H9 (cell line): ENCODE measurements around the gene STAB1. TPM values are rescaled to one million over a fixed set of nuclear protein-coding genes. Genes with fewer than 3 reads are reported as not detected.

Experiments
- DNase-seq: peaks from one replicate; pipeline ENCODE4 v3.0.0-alpha.2; 2017
- H2AFZ ChIP-seq: one replicate; pipeline ENCODE4 v1.6.1; 2013; ENCODE audit warnings: mild to moderate bottlenecking, low read length, control low read depth, moderate library complexity
- H2AK5ac ChIP-seq: 2 replicates; pipeline ENCODE4 v1.6.1; 2013; ENCODE audit warnings: low read length, control low read depth, mixed read lengths; ENCODE audit not compliant: insufficient read length
- H2BK120ac ChIP-seq: one replicate; pipeline ENCODE4 v1.6.1; 2013; ENCODE audit warnings: low read depth, mild to moderate bottlenecking, low read length, control low read depth, inconsistent platforms; ENCODE audit not compliant: poor library complexity, severe bottlenecking
- H2BK12ac ChIP-seq: 2 replicates; pipeline ENCODE4 v1.6.1; 2013; ENCODE audit warnings: low read length, control low read depth, mixed read lengths, low read depth; ENCODE audit not compliant: insufficient read length
- H2BK15ac ChIP-seq: 2 replicates; pipeline ENCODE4 v1.6.1; 2013; ENCODE audit warnings: low read depth, low read length, control low read depth
- H2BK20ac ChIP-seq: one replicate; pipeline ENCODE4 v1.6.1; 2013; ENCODE audit warnings: low read depth, mild to moderate bottlenecking, low read length, control low read depth, inconsistent platforms; ENCODE audit not compliant: poor library complexity, severe bottlenecking
- H2BK5ac ChIP-seq: 2 replicates; pipeline ENCODE4 v1.6.1; 2013; ENCODE audit warnings: low read length, control low read depth, mixed read lengths; ENCODE audit not compliant: insufficient read length
- H3K14ac ChIP-seq: 2 replicates; pipeline ENCODE4 v1.6.1; 2013; ENCODE audit warnings: low read length, control low read depth; ENCODE audit not compliant: insufficient read depth
- H3K18ac ChIP-seq: 2 replicates; pipeline ENCODE4 v1.6.1; 2013; ENCODE audit warnings: low read depth, mild to moderate bottlenecking, mixed read lengths, low read length, control low read depth; ENCODE audit not compliant: insufficient read length
- H3K23ac ChIP-seq: 2 replicates; pipeline ENCODE4 v1.6.1; 2013; ENCODE audit warnings: low read length, control low read depth, mixed read lengths, low read depth; ENCODE audit not compliant: insufficient read length
- H3K23me2 ChIP-seq: 2 replicates; pipeline ENCODE4 v1.6.1; 2013; ENCODE audit warnings: low read depth, mild to moderate bottlenecking, mixed read lengths, low read length, control low read depth; ENCODE audit not compliant: insufficient read length, poor library complexity, severe bottlenecking
- H3K27ac ChIP-seq: 2 replicates; pipeline ENCODE4 v1.5.1; 2013; ENCODE audit warnings: low read length, control low read depth, mixed read lengths, low read depth; ENCODE audit not compliant: insufficient read length
- H3K27me3 ChIP-seq: 2 replicates; pipeline ENCODE4 v1.6.1; 2013; ENCODE audit warnings: low read length, control low read depth, inconsistent platforms; ENCODE audit not compliant: insufficient read depth
- H3K4ac ChIP-seq: 2 replicates; pipeline ENCODE4 v1.6.1; 2013; ENCODE audit warnings: low read depth, mild to moderate bottlenecking, control low read depth, inconsistent platforms, low read length, moderate library complexity
- H3K4me1 ChIP-seq: 2 replicates; pipeline ENCODE4 v1.6.1; 2013; ENCODE audit warnings: low read length, control low read depth, inconsistent platforms; ENCODE audit not compliant: insufficient read depth
- H3K4me2 ChIP-seq: 2 replicates; pipeline ENCODE4 v1.6.1; 2013; ENCODE audit warnings: low read length, control low read depth, mixed read lengths; ENCODE audit not compliant: insufficient read length, insufficient read depth
- H3K56ac ChIP-seq: 2 replicates; pipeline ENCODE4 v1.6.1; 2013; ENCODE audit warnings: low read depth, mild to moderate bottlenecking, mixed read lengths, low read length, control low read depth; ENCODE audit not compliant: insufficient read length
- H3K79me1 ChIP-seq: 2 replicates; pipeline ENCODE4 v1.6.1; 2013; ENCODE audit warnings: low read depth, mild to moderate bottlenecking, moderate library complexity, low read length, control low read depth, inconsistent platforms; ENCODE audit not compliant: insufficient read depth, poor library complexity, severe bottlenecking
- H3K79me2 ChIP-seq: 2 replicates; pipeline ENCODE4 v1.6.1; 2013; ENCODE audit warnings: low read length, control low read depth, inconsistent platforms; ENCODE audit not compliant: insufficient read depth
- H3K9ac ChIP-seq: 2 replicates; pipeline ENCODE4 v1.6.1; 2013; ENCODE audit warnings: low read length, control low read depth, mixed read lengths; ENCODE audit not compliant: insufficient read length; ENCODE audit errors: extremely low read depth
- H3K9me3 ChIP-seq: one replicate; pipeline ENCODE4 v1.6.1; 2013; ENCODE audit warnings: low read depth, low read length, inconsistent platforms; ENCODE audit not compliant: control insufficient read depth
- H3T11ph ChIP-seq: one replicate; pipeline ENCODE4 v1.6.1; 2013; ENCODE audit warnings: mild to moderate bottlenecking, low read length, control low read depth, inconsistent platforms
- H4K20me1 ChIP-seq: one replicate; pipeline ENCODE4 v1.6.1; 2013; ENCODE audit not compliant: control insufficient read depth, insufficient read length, insufficient read depth
- H4K5ac ChIP-seq: 2 replicates; pipeline ENCODE4 v1.6.1; 2013; ENCODE audit warnings: low read depth, mild to moderate bottlenecking, mixed read lengths, low read length, control low read depth; ENCODE audit not compliant: insufficient read length
- H4K8ac ChIP-seq: replicated peaks from 2 replicates; pipeline ENCODE4 v1.6.1; 2013; ENCODE audit warnings: low read length, control low read depth, mixed read lengths, low read depth; ENCODE audit not compliant: insufficient read length
- H4K91ac ChIP-seq: 2 replicates; pipeline ENCODE4 v1.6.1; 2013; ENCODE audit warnings: low read depth, mild to moderate bottlenecking, moderate library complexity, mixed read lengths, low read length, control low read depth; ENCODE audit not compliant: insufficient read length
- H3K27ac Mint-ChIP-seq, 3 experiments: 2 replicates in 2 of 3; 3 replicates in 1 of 3; pipeline ENCODE4 v1.8.0; 2020 to 2021; ENCODE audit warnings: mixed read lengths in 3 of 3, mild to moderate bottlenecking in 1 of 3, moderate library complexity in 1 of 3
- H3K27me3 Mint-ChIP-seq: 2 replicates; pipeline ENCODE4 v1.8.0; 2021; ENCODE audit warnings: low read depth, mild to moderate bottlenecking, moderate library complexity, mixed read lengths
- H3K36me3 Mint-ChIP-seq, 3 experiments: 2 replicates in 2 of 3; 3 replicates in 1 of 3; pipeline ENCODE4 v1.8.0; 2020 to 2021; ENCODE audit warnings: low read depth in 3 of 3, mixed read lengths in 3 of 3; ENCODE audit not compliant: insufficient read depth in 1 of 3
- H3K4me1 Mint-ChIP-seq, 2 experiments: 2 replicates each; pipeline ENCODE4 v1.8.0; 2020; ENCODE audit warnings: mixed read lengths in 2 of 2
- H3K4me3 Mint-ChIP-seq, 2 experiments: 2 replicates in 1 of 2; 3 replicates in 1 of 2; pipeline ENCODE4 v1.8.0; 2020 to 2021; ENCODE audit warnings: mild to moderate bottlenecking in 2 of 2, mixed read lengths in 2 of 2, moderate library complexity in 1 of 2
- H3K9me3 Mint-ChIP-seq, 2 experiments: 2 replicates in 1 of 2; 3 replicates in 1 of 2; pipeline ENCODE4 v1.8.0; 2020; ENCODE audit warnings: mild to moderate bottlenecking in 2 of 2, mixed read lengths in 2 of 2, moderate library complexity in 1 of 2
- CTCF ChIP-seq: fragments of 200-600 bp; sonication (generic); conservative IDR thresholded peaks from 3 replicates; pipeline ENCODE4 v1.8.0; 2021; ENCODE audit warnings: antibody characterized with exemption, mild to moderate bottlenecking
- WGBS: extraction: QIAGEN DNeasy Blood & Tissue Kit; methylation state at CpG from one replicate; pipeline ENCODE4 v1.1.7; 2013; ENCODE audit warnings: missing lambda C conversion rate, low lambda C conversion rate, mixed read lengths; ENCODE audit not compliant: insufficient read length; ENCODE audit errors: extremely low coverage; 5-methylcytosine and 5-hydroxymethylcytosine counted together
- total RNA-seq: library from RNA; stranded (reverse); gene quantifications from 2 replicates; pipeline ENCODE4 v1.2.1, GENCODE V29; 2021

The STAB1 gene
- total RNA-seq, 1 experiment from 2014 or later, result 1.5 TPM

DNA sequence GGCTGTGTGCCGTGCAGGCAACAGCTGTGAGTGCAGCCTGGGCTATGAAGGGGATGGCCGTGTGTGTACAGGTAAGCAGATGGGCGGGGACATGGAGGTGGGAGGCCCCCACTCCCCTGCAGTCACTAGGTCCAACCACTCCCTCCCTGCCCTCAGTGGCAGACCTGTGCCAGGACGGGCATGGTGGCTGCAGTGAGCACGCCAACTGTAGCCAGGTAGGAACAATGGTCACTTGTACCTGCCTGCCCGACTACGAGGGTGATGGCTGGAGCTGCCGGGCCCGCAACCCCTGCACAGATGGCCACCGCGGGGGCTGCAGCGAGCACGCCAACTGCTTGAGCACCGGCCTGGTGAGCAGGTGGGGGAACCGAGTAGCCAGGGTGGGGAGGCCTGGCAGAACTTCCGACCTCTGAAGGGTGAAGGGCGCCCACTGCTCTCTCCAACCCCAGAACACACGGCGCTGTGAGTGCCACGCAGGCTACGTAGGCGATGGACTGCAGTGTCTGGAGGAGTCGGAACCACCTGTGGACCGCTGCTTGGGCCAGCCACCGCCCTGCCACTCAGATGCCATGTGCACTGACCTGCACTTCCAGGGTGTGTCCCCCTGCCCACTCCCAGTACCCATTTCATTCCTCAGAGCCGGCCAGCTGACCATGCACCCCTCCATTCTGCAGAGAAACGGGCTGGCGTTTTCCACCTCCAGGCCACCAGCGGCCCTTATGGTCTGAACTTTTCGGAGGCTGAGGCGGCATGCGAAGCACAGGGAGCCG lies 26.9 kb downstream of the STAB1 start:
- Histone ChIP-seq H3K27ac (no peak overlapping the region), H3K4me2 (no peak overlapping the region), H2AFZ (no peak overlapping the region), H2BK20ac (no peak overlapping the region), H3K4me1 (no peaks in the 10 kb centered on the region), H2BK12ac (no peak overlapping the region), H3K9ac (no peak overlapping the region), H3T11ph (no peak overlapping the region), H3K79me2 (no peaks in the 10 kb centered on the region), H3K4ac (no peak overlapping the region), H3K14ac (no peak overlapping the region), H2BK120ac (no peak overlapping the region), H3K9me3 (no peaks in the 10 kb centered on the region), H2AK5ac (no peak overlapping the region), H3K79me1 (no peaks in the 10 kb centered on the region), H4K5ac (no peak overlapping the region), H2BK15ac (no peak overlapping the region), H2BK5ac (no peak overlapping the region), H3K56ac (no peak overlapping the region), H4K8ac (no peak overlapping the region), H4K91ac (no peak overlapping the region), H4K20me1 (peaks cover 3% of the 10 kb centered on the region), H3K18ac (no peak overlapping the region), H3K23me2 (no peaks in the 10 kb centered on the region), H3K27me3 (no peaks in the 10 kb centered on the region), H3K23ac (no peak overlapping the region)
- no peak for TF ChIP-seq CTCF
- WGBS, result no CpG with 5 or more reads among the region's 33 CpGs
- Mint-ChIP-seq H3K36me3 (peaks cover 13 to 34% (median 30%) of the 10 kb centered on the region in 3 experiments; a peak in 6 of 7 replicates), H3K9me3 (no peaks in the 10 kb centered on the region), H3K27ac (no peak overlapping the region), H3K4me3 (no peak overlapping the region), H3K27me3 (peaks cover 2% of the 10 kb centered on the region), H3K4me1 (peaks cover 6 to 7% of the 10 kb centered on the region in 2 experiments; a peak in 3 of 4 replicates)
- no peak for DNase-seq
